B cell (primary cell): ENCODE measurements around the gene CDHR5.

Experiments used
- EZH2 ChIP-seq: IDR thresholded peaks from 2 replicates; pipeline ENCODE4 v1.6.1; 2012; ENCODE audit warnings: borderline replicate concordance, low read depth, mild to moderate bottlenecking, moderate library complexity, low read length; ENCODE audit not compliant: insufficient read depth, poor library complexity, severe bottlenecking
- TF ChIP-seq, protein P1 (sequence below): fragments of 200-600 bp; IDR thresholded peaks from one replicate; pipeline ENCODE4 v1.8.0; 2022; ENCODE audit warnings: antibody characterized with exemption, mild to moderate bottlenecking

DNA sequence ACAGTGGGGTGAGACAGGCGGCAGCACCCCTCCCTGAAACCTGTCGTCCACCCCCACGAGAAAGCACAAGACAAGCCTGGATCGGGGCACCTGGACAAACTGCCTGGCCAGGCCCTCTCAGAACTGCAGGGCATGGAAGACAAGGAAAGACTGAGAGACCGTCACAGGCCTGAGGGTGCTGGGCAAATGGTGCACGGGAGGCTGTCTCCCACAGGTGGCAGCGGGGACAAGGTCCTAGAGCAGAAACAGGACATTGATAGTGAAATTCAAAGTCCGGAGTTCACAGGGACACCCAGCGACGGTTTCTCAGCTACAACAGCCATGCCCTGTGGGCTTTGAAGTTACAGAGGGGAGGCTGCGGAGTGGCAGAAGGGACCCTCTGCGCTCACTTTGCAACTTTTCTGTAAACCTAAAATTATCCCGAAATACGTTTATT is 33.0 kb upstream of the CDHR5 start:
- TF ChIP-seq, protein P1, sequence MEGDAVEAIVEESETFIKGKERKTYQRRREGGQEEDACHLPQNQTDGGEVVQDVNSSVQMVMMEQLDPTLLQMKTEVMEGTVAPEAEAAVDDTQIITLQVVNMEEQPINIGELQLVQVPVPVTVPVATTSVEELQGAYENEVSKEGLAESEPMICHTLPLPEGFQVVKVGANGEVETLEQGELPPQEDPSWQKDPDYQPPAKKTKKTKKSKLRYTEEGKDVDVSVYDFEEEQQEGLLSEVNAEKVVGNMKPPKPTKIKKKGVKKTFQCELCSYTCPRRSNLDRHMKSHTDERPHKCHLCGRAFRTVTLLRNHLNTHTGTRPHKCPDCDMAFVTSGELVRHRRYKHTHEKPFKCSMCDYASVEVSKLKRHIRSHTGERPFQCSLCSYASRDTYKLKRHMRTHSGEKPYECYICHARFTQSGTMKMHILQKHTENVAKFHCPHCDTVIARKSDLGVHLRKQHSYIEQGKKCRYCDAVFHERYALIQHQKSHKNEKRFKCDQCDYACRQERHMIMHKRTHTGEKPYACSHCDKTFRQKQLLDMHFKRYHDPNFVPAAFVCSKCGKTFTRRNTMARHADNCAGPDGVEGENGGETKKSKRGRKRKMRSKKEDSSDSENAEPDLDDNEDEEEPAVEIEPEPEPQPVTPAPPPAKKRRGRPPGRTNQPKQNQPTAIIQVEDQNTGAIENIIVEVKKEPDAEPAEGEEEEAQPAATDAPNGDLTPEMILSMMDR, result no peak
- TF ChIP-seq EZH2, result no peak
